ENCODE results near the gene CDRT15.

DNA sequence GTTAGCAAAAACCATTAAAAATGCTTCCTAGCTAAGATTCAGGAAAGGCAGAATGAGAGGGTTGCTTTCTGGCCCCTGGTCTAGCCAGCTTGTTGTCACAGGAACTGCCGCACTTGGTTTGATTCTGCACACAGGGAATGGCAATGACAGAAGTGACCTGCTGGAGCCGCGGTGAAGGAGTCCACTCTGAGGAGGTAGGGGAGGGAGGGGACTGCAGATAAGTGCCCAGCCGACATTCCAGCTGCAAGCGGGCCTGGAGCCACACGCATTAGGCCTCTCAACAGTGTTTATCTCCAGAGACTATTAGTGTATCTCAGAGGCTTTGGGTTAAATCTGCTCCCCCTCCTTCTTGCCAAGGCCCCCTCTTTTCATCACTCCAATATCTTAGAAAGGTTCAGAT, 38.6 kb downstream of the CDRT15 start:
- TF ChIP-seq, protein P1, sequence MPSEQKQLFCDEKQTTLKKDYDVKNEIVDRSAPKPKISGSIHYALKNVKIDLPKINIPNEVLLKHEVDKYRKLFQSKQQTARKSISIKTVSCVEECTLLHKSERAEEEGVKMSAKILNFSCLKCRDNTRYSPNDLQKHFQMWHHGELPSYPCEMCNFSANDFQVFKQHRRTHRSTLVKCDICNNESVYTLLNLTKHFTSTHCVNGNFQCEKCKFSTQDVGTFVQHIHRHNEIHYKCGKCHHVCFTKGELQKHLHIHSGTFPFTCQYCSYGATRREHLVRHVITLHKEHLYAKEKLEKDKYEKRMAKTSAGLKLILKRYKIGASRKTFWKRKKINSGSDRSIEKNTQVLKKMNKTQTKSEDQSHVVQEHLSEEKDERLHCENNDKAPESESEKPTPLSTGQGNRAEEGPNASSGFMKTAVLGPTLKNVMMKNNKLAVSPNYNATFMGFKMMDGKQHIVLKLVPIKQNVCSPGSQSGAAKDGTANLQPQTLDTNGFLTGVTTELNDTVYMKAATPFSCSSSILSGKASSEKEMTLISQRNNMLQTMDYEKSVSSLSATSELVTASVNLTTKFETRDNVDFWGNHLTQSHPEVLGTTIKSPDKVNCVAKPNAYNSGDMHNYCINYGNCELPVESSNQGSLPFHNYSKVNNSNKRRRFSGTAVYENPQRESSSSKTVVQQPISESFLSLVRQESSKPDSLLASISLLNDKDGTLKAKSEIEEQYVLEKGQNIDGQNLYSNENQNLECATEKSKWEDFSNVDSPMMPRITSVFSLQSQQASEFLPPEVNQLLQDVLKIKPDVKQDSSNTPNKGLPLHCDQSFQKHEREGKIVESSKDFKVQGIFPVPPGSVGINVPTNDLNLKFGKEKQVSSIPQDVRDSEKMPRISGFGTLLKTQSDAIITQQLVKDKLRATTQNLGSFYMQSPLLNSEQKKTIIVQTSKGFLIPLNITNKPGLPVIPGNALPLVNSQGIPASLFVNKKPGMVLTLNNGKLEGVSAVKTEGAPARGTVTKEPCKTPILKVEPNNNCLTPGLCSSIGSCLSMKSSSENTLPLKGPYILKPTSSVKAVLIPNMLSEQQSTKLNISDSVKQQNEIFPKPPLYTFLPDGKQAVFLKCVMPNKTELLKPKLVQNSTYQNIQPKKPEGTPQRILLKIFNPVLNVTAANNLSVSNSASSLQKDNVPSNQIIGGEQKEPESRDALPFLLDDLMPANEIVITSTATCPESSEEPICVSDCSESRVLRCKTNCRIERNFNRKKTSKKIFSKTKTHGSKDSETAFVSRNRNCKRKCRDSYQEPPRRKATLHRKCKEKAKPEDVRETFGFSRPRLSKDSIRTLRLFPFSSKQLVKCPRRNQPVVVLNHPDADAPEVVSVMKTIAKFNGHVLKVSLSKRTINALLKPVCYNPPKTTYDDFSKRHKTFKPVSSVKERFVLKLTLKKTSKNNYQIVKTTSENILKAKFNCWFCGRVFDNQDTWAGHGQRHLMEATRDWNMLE (tag by site-specific recombination; conservative IDR thresholded peaks at IDR 0.05; ENCODE audit: low read depth) = no peak
- TF ChIP-seq ZNF629 (tag by site-specific recombination; IDR thresholded peaks at IDR 0.05) (no peak), ZNF404 (tag by site-specific recombination; IDR thresholded peaks at IDR 0.05) (no peak), ZNF138 (tag by site-specific recombination; IDR thresholded peaks at IDR 0.05; ENCODE audit: borderline replicate concordance) (no peak), ZNF777 (tag by site-specific recombination; IDR thresholded peaks at IDR 0.05; ENCODE audit: borderline replicate concordance) (no peak), ZNF549 (tag by site-specific recombination; IDR thresholded peaks at IDR 0.05) (no peak), RBAK (tag by site-specific recombination; IDR thresholded peaks at IDR 0.05) (no peak)
